IMR-90 (cell line): ENCODE data around the gene QRFP. TPM values are rescaled to one million over a fixed set of nuclear protein-coding genes. Genes with fewer than 3 reads are reported as not detected.
A peak's percentile ranks its signal among the peaks of the same experiment; 100 is the strongest.

ENCODE experiments used
- ATAC-seq: fragments of 200-7000 bp; cut with Tn5 transposase; 2 replicates; pipeline ENCODE4 v1.9.1; 2020; ENCODE audit warnings: low read depth, mild to moderate bottlenecking, moderate library complexity
- BruUV-seq: library from RNA; stranded (reverse); fragments of 400-500 nt; replicated peaks from 2 replicates; lab custom pipeline; 2021; lab: Mats Ljungman, UMichigan
- CTCF ChIA-PET: fragments of 300-600 bp; formaldehyde crosslinking; extraction: SDS; loops from one replicate; lab custom pipeline; 2021; ENCODE audit warnings: antibody characterized with exemption; lab: Yijun Ruan, JAX
- POLR2A ChIA-PET: fragments of 300-600 bp; sonication (Branson Sonifier 250); formaldehyde crosslinking; loops from one replicate; lab custom pipeline; 2022; ENCODE audit warnings: antibody characterized with exemption; ENCODE audit not compliant: unreplicated experiment; lab: Charles Lee
- DNase-seq: peaks from one replicate; pipeline ENCODE4 v3.0.0; 2013
- H2AFZ ChIP-seq: replicated peaks from 2 replicates; pipeline ENCODE3; 2013; ENCODE audit warnings: low read length, mild to moderate bottlenecking; ENCODE audit not compliant: poor library complexity
- H2AK5ac ChIP-seq: 2 replicates; pipeline ENCODE4 v1.6.1; 2013; ENCODE audit warnings: low read depth, low read length, inconsistent platforms
- H2AK9ac ChIP-seq: replicated peaks from 2 replicates; pipeline ENCODE3; 2013; ENCODE audit warnings: mild to moderate bottlenecking, low read depth, low read length, moderate library complexity; ENCODE audit not compliant: poor library complexity
- H2BK120ac ChIP-seq: 2 replicates; pipeline ENCODE4 v1.6.1; 2013; ENCODE audit warnings: low read depth, low read length, inconsistent platforms
- H2BK15ac ChIP-seq: 3 replicates; pipeline ENCODE4 v1.6.1; 2013; ENCODE audit warnings: low read depth, low read length, inconsistent platforms
- H2BK20ac ChIP-seq: 2 replicates; pipeline ENCODE4 v1.6.1; 2013; ENCODE audit warnings: low read depth, mild to moderate bottlenecking, inconsistent platforms, low read length, moderate library complexity
- H2BK5ac ChIP-seq: 2 replicates; pipeline ENCODE4 v1.6.1; 2013; ENCODE audit warnings: mild to moderate bottlenecking, low read depth, low read length, inconsistent platforms; ENCODE audit not compliant: poor library complexity, severe bottlenecking
- H3K14ac ChIP-seq: replicated peaks from 2 replicates; pipeline ENCODE4 v1.6.1; 2013; ENCODE audit warnings: low read depth, low read length, inconsistent platforms
- H3K18ac ChIP-seq: 2 replicates; pipeline ENCODE4 v1.6.1; 2013; ENCODE audit warnings: low read depth, low read length, control low read depth
- H3K23ac ChIP-seq: 2 replicates; pipeline ENCODE4 v1.6.1; 2013; ENCODE audit warnings: low read depth, low read length, inconsistent platforms
- H3K27ac ChIP-seq: 2 replicates; pipeline ENCODE4 v1.5.1; 2013; ENCODE audit warnings: mild to moderate bottlenecking, control low read depth, low read length; ENCODE audit not compliant: insufficient read depth
- H3K27me3 ChIP-seq: 2 replicates; pipeline ENCODE4 v1.6.1; 2013; ENCODE audit warnings: low read length; ENCODE audit not compliant: control insufficient read depth, insufficient read depth
- H3K36me3 ChIP-seq: 2 replicates; pipeline ENCODE4 v1.6.1; 2013; ENCODE audit warnings: low read length, mixed read lengths; ENCODE audit not compliant: control insufficient read depth, insufficient read depth
- H3K4ac ChIP-seq: 2 replicates; pipeline ENCODE4 v1.6.1; 2013; ENCODE audit warnings: low read depth, low read length, inconsistent platforms
- H3K4me1 ChIP-seq: 2 replicates; pipeline ENCODE4 v1.6.1; 2013; ENCODE audit warnings: low read length, mixed read lengths; ENCODE audit not compliant: control insufficient read depth, insufficient read depth
- H3K4me2 ChIP-seq: 2 replicates; pipeline ENCODE4 v1.6.1; 2013; ENCODE audit warnings: low read depth, mild to moderate bottlenecking, control low read depth, low read length, moderate library complexity
- H3K4me3 ChIP-seq: 2 replicates; pipeline ENCODE4 v1.5.1; 2013; ENCODE audit warnings: low read depth, mild to moderate bottlenecking, control low read depth, low read length, moderate library complexity; ENCODE audit not compliant: insufficient read depth
- H3K56ac ChIP-seq: 2 replicates; pipeline ENCODE4 v1.6.1; 2013; ENCODE audit warnings: low read length, inconsistent platforms; ENCODE audit not compliant: insufficient read depth; ENCODE audit errors: extremely low read depth
- H3K79me1 ChIP-seq, 2 experiments: 2 replicates each; pipeline ENCODE4 v1.6.1; 2013; ENCODE audit warnings: low read length in 2 of 2, inconsistent platforms in 1 of 2, low read depth in 1 of 2
- H3K9ac ChIP-seq: 2 replicates; pipeline ENCODE4 v1.6.1; 2013; ENCODE audit warnings: low read depth, low read length, control low read depth
- H3K9me1 ChIP-seq: 2 replicates; pipeline ENCODE4 v1.6.1; 2013; ENCODE audit warnings: low read length, inconsistent platforms; ENCODE audit not compliant: insufficient read depth
- H3K9me3 ChIP-seq: 2 replicates; pipeline ENCODE4 v1.6.1; 2013; ENCODE audit warnings: low read length; ENCODE audit not compliant: control insufficient read depth, insufficient read depth
- H4K20me1 ChIP-seq: 2 replicates; pipeline ENCODE4 v1.6.1; 2013; ENCODE audit warnings: low read length, inconsistent platforms; ENCODE audit not compliant: insufficient read depth
- H4K5ac ChIP-seq: 2 replicates; pipeline ENCODE4 v1.6.1; 2013; ENCODE audit warnings: mild to moderate bottlenecking, low read depth, low read length, control low read depth
- H4K8ac ChIP-seq, 2 experiments: 2 replicates each; pipeline ENCODE4 v1.6.1; 2013; ENCODE audit warnings: low read depth in 2 of 2, low read length in 2 of 2, control low read depth in 1 of 2, inconsistent platforms in 1 of 2
- H4K91ac ChIP-seq: 2 replicates; pipeline ENCODE4 v1.6.1; 2013; ENCODE audit warnings: low read depth, low read length, inconsistent platforms; ENCODE audit not compliant: insufficient read depth
- BHLHE40 ChIP-seq: fragments of 150-350 bp; IDR thresholded peaks from 2 replicates; pipeline ENCODE4 v1.6.1; 2016; ENCODE audit warnings: mild to moderate bottlenecking, low read depth, low read length
- CEBPB ChIP-seq: IDR thresholded peaks from 2 replicates; pipeline ENCODE4 v1.6.1; 2012; ENCODE audit warnings: low read depth, low read length, improper control_type of control experiment
- FOS ChIP-seq: fragments of 150-350 bp; IDR thresholded peaks from 2 replicates; pipeline ENCODE4 v1.6.1; 2016; ENCODE audit warnings: low read depth, low read length
- MAFK ChIP-seq: IDR thresholded peaks from 2 replicates; pipeline ENCODE4 v1.6.1; 2012; ENCODE audit warnings: low read depth, low read length, improper control_type of control experiment
- MAZ ChIP-seq: IDR thresholded peaks from 2 replicates; pipeline ENCODE4 v1.6.1; 2012; ENCODE audit warnings: low read depth, mild to moderate bottlenecking, low read length, improper control_type of control experiment, moderate library complexity, borderline replicate concordance
- MXI1 ChIP-seq: IDR thresholded peaks from 2 replicates; pipeline ENCODE4 v1.6.1; 2012; ENCODE audit warnings: low read depth, mild to moderate bottlenecking, low read length, moderate library complexity, borderline replicate concordance
- NFE2L2 ChIP-seq: fragments of 150-350 bp; IDR thresholded peaks from 2 replicates; pipeline ENCODE4 v1.6.1; 2016; ENCODE audit warnings: low read depth, mild to moderate bottlenecking, low read length
- RAD21 ChIP-seq: IDR thresholded peaks from 2 replicates; pipeline ENCODE4 v1.6.1; 2012; ENCODE audit warnings: low read length, improper control_type of control experiment
- RCOR1 ChIP-seq: IDR thresholded peaks from 2 replicates; pipeline ENCODE4 v1.6.1; 2012; ENCODE audit warnings: mild to moderate bottlenecking, low read length, improper control_type of control experiment; ENCODE audit not compliant: insufficient replicate concordance
- WGBS, 2 experiments: methylation state at CpG; one replicate each; pipeline versions ENCODE4 v1.1.5 to v1.1.7; 2013; ENCODE audit warnings: missing lambda C conversion rate in 2 of 2; ENCODE audit not compliant: insufficient read length in 1 of 2; ENCODE audit errors: extremely low coverage in 2 of 2; 5-methylcytosine and 5-hydroxymethylcytosine counted together
- dilution Hi-C: fragments of 300-500 bp; cut with HindIII; formaldehyde crosslinking; loops from one replicate; pipeline ENCODE4 v1.14.3; 2018; ENCODE audit warnings: low sequenced_read_pairs; ENCODE audit not compliant: unreplicated experiment
- in situ Hi-C: fragments of 300-500 bp; cut with MboI; formaldehyde crosslinking; loops from 3 replicates; pipeline ENCODE4 v1.14.3; 2019; ENCODE audit warnings: low sequenced_read_pairs, inconsistent platforms, mixed read lengths
- intact Hi-C: fragments of 100-400 bp; cut with micrococcal nuclease; formaldehyde crosslinking; loops from 2 replicates; pipeline ENCODE4 v1.10.0; 2022
- polyA plus RNA-seq, 3 experiments: library from polyadenylated mRNA; depleted of rRNA; stranded (reverse); fragments of >200 nt; gene quantifications; 2 replicates each; pipeline ENCODE4 v1.2.3, GENCODE V29; 2012; ENCODE audit warnings: low replicate concordance in 1 of 3
- total RNA-seq: library from RNA; depleted of rRNA; stranded (reverse); fragments of >200 nt; gene quantifications from 2 replicates; pipeline ENCODE4 v1.2.3, GENCODE V29; 2012
- TF ChIP-seq, protein P1 (sequence below): fragments of 150-350 bp; IDR thresholded peaks from 2 replicates; pipeline ENCODE4 v1.6.1; 2017; ENCODE audit warnings: mild to moderate bottlenecking, antibody characterized with exemption, low read length, low read depth
- TF ChIP-seq, protein P2 (sequence below): conservative IDR thresholded peaks from 2 replicates; pipeline ENCODE4 v1.5.1; 2012; ENCODE audit warnings: mild to moderate bottlenecking, low read depth, low read length, improper control_type of control experiment
- TF ChIP-seq, protein P3 (sequence below): fragments of 150-350 bp; IDR thresholded peaks from 2 replicates; pipeline ENCODE4 v1.6.1; 2016; ENCODE audit warnings: low read depth, mild to moderate bottlenecking, low read length, moderate library complexity, borderline replicate concordance

Gene QRFP
- total and polyA plus RNA-seq, 2 of the 4 experiments (the other 2 are of a cell fraction) = not detected

DNA sequence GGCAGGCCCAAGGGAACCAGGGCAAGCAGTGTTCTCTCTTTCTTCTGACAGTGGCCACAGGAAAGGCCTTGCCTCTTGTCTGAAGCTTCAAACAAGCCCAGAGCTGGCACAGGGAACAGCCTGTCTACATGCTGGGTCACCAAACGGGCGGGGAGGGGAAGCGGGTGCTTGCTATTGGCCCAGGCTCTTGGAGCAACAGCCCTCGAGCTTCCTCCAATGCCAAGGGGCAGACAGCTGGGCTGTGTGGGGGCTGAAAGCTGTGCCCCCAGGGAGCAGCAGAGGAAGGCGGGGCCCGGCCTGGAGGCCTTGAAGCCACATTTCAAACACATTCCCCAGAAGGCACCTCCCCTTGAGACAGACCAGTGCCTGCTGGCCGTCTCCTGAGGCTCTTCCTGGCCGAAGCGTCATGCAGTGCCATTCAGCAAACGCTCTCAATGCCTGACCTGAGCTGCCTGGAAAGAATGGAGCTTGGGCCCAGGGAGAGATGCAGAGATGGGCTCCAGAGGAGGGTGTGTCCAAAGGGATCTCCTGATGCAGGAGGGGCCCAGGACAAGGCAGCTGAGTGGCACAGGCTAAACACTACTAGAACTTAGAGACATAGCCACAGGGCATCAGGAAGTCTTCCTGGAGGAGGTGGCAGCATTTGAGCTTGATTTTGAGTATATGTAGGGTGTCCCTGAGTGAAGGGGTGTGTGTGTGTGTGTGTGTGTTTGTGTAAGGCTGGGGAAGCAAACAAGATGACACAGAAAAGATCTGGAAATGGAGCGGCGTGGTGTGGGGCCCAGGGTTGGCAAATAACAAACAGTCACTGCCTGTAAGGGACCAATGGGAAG lies 39.9 kb upstream of the QRFP start:
- ChIA-PET POLR2A (interaction anchor here (0.9 kb wide), 1 partner anchor 8 kb away, joined by 3 read pairs; no protein-coding TSS in a partner anchor), CTCF (interaction anchor here (0.8 to 0.9 kb wide), 2 partner anchors 66 to 70 kb away, joined by 3 to 4 read pairs; no protein-coding TSS in a partner anchor)
- H3K36me3 ChIP-seq = no peaks in the 10 kb centered on the region
- H3K23ac ChIP-seq = peak overlapping the region; percentile 85
- peak overlapping the region; percentile 89 for H2BK120ac ChIP-seq
- H3K18ac ChIP-seq = peak overlapping the region; percentile 25
- peak overlapping the region; percentile 89 for H2AFZ ChIP-seq
- H3K4me2 ChIP-seq = 0 out of 2 replicates have a peak overlapping the region, but pooled peaks have one; percentile 0
- no peak overlapping the region for H3K4me3 ChIP-seq
- H3K27ac ChIP-seq = peak overlapping the region; percentile 52
- H2AK5ac ChIP-seq = peak overlapping the region; percentile 94
- peak; percentile 75 for DNase-seq
- H4K5ac ChIP-seq = peak overlapping the region; percentile 29; the same call in 1 of the 2 replicates
- peaks cover 17% of the 10 kb centered on the region; the same call in 1 of the 2 replicates for H3K27me3 ChIP-seq
- intact Hi-C loops (loop anchor here (5.0 kb wide), 3 partner anchors 44 to 234 kb away; no protein-coding TSS in a partner anchor), in situ Hi-C loops (no loop called here), dilution Hi-C loops (no loop called here)
- 0 out of 4 replicates have a peak, but pooled peaks cover 0 to 3% of the 10 kb centered on the region in 2 experiments for H3K79me1 ChIP-seq
- WGBS, 2 experiments = 44% methylated on average over 5 of the region's 12 CpGs; no CpG with 5 or more reads in 1 of the 2 experiments
- peak overlapping the region; percentile 92 for H2AK9ac ChIP-seq
- no peaks in the 10 kb centered on the region for H3K9me3 ChIP-seq
- peak overlapping the region; percentile 72 for H3K14ac ChIP-seq
- H4K20me1 ChIP-seq = peaks cover 10% of the 10 kb centered on the region; the same call in 1 of the 2 replicates
- H4K8ac ChIP-seq = peak overlapping the region; percentile 58 to 90
- ATAC-seq = peak; percentile 56
- peak overlapping the region; percentile 69 for H2BK5ac ChIP-seq
- peak overlapping the region; percentile 87; the same call in 2 of the 3 replicates for H2BK15ac ChIP-seq
- H4K91ac ChIP-seq = peak overlapping the region; percentile 87
- H3K4ac ChIP-seq = peak overlapping the region; percentile 92
- BruUV-seq = no TSS peak
- H2BK20ac ChIP-seq = peak overlapping the region; percentile 86
- H3K9ac ChIP-seq = peak overlapping the region; percentile 18; the same call in 1 of the 2 replicates
- peaks cover 7% of the 10 kb centered on the region; the same call in 1 of the 2 replicates for H3K9me1 ChIP-seq
- peaks cover 34% of the 10 kb centered on the region for H3K4me1 ChIP-seq
- H3K56ac ChIP-seq = 0 out of 2 replicates have a peak overlapping the region, but pooled peaks have one; percentile 29
- no peak for TF ChIP-seq RCOR1
- no peak for TF ChIP-seq CEBPB
- TF ChIP-seq MAFK = no peak
- TF ChIP-seq FOS = no peak
- TF ChIP-seq, protein P1, sequence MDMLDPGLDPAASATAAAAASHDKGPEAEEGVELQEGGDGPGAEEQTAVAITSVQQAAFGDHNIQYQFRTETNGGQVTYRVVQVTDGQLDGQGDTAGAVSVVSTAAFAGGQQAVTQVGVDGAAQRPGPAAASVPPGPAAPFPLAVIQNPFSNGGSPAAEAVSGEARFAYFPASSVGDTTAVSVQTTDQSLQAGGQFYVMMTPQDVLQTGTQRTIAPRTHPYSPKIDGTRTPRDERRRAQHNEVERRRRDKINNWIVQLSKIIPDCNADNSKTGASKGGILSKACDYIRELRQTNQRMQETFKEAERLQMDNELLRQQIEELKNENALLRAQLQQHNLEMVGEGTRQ = no peak
- TF ChIP-seq, protein P2, sequence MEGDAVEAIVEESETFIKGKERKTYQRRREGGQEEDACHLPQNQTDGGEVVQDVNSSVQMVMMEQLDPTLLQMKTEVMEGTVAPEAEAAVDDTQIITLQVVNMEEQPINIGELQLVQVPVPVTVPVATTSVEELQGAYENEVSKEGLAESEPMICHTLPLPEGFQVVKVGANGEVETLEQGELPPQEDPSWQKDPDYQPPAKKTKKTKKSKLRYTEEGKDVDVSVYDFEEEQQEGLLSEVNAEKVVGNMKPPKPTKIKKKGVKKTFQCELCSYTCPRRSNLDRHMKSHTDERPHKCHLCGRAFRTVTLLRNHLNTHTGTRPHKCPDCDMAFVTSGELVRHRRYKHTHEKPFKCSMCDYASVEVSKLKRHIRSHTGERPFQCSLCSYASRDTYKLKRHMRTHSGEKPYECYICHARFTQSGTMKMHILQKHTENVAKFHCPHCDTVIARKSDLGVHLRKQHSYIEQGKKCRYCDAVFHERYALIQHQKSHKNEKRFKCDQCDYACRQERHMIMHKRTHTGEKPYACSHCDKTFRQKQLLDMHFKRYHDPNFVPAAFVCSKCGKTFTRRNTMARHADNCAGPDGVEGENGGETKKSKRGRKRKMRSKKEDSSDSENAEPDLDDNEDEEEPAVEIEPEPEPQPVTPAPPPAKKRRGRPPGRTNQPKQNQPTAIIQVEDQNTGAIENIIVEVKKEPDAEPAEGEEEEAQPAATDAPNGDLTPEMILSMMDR = no peak
- no peak for TF ChIP-seq NFE2L2
- no peak for TF ChIP-seq MXI1
- TF ChIP-seq MAZ = peak; percentile 87
- TF ChIP-seq BHLHE40 = no peak
- TF ChIP-seq, protein P3, sequence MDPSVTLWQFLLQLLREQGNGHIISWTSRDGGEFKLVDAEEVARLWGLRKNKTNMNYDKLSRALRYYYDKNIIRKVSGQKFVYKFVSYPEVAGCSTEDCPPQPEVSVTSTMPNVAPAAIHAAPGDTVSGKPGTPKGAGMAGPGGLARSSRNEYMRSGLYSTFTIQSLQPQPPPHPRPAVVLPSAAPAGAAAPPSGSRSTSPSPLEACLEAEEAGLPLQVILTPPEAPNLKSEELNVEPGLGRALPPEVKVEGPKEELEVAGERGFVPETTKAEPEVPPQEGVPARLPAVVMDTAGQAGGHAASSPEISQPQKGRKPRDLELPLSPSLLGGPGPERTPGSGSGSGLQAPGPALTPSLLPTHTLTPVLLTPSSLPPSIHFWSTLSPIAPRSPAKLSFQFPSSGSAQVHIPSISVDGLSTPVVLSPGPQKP = no peak
- peak; percentile 7; the same call in 1 of the 2 replicates for TF ChIP-seq RAD21
